CD4-positive, alpha-beta T cell (primary cell): ENCODE results near the gene FBXO24. TPM values are rescaled to one million over a fixed set of nuclear protein-coding genes. Genes with fewer than 3 reads are reported as not detected.

Experiments
- ATAC-seq: fragments of 200-7000 bp; cut with Tn5 transposase; one replicate; pipeline ENCODE4 v1.10.0; 2022; ENCODE audit warnings: mild to moderate bottlenecking; ENCODE audit not compliant: poor library complexity
- CTCF ChIA-PET: fragments of 350-600 bp; sonication (Branson Sonifier 250); formaldehyde crosslinking; loops from one replicate; lab custom pipeline; 2021; ENCODE audit warnings: antibody characterized with exemption, inconsistent platforms; lab: Charles Lee
- POLR2A ChIA-PET: fragments of 350-600 bp; sonication (Branson Sonifier 250); formaldehyde crosslinking; loops from one replicate; lab custom pipeline; 2021; ENCODE audit warnings: antibody characterized with exemption, inconsistent platforms; lab: Charles Lee
- DNase-seq, 14 experiments: peaks; one replicate each; pipeline ENCODE4 v3.0.0-alpha.2; 2013 to 2020; ENCODE audit warnings: mixed read lengths in 2 of 14
- H3K27ac ChIP-seq, 2 donors: one replicate each; pipeline versions ENCODE4 v1.5.1 to v1.7.0; 2013; ENCODE audit warnings: low read length in 2 of 2, low read depth in 1 of 2, mild to moderate bottlenecking in 1 of 2
- H3K27me3 ChIP-seq, 2 experiments: 1 replicate in 1 of 2; 2 replicates in 1 of 2; pipeline versions ENCODE4 v1.6.1 to v1.7.0; 2013; ENCODE audit warnings: low read length in 2 of 2, control low read depth in 1 of 2, mild to moderate bottlenecking in 1 of 2, moderate library complexity in 1 of 2; ENCODE audit not compliant: insufficient read depth in 2 of 2, control insufficient read depth in 1 of 2
- H3K36me3 ChIP-seq: one replicate; pipeline ENCODE4 v1.6.1; 2013; ENCODE audit warnings: low read length, control low read depth; ENCODE audit not compliant: insufficient read depth
- H3K4me1 ChIP-seq: one replicate; pipeline ENCODE4 v1.6.1; 2013; ENCODE audit warnings: low read length, control low read depth; ENCODE audit not compliant: insufficient read depth
- H3K4me3 ChIP-seq: one replicate; pipeline ENCODE4 v1.5.1; 2013; ENCODE audit warnings: mild to moderate bottlenecking, low read length, moderate library complexity
- H3K9me3 ChIP-seq, 2 experiments: 1 replicate in 1 of 2; 2 replicates in 1 of 2; pipeline versions ENCODE4 v1.6.1 to v1.7.0; 2013; ENCODE audit warnings: low read length in 2 of 2, mild to moderate bottlenecking in 2 of 2, control low read depth in 1 of 2, moderate library complexity in 1 of 2; ENCODE audit not compliant: control insufficient read depth in 1 of 2, insufficient read depth in 1 of 2
- H3K27ac Mint-ChIP-seq: one replicate; pipeline ENCODE4 v1.8.0; 2020; ENCODE audit warnings: mixed read lengths
- H3K27me3 Mint-ChIP-seq: one replicate; pipeline ENCODE4 v1.8.0; 2021; ENCODE audit warnings: mixed read lengths
- H3K36me3 Mint-ChIP-seq: one replicate; pipeline ENCODE4 v1.8.0; 2021; ENCODE audit warnings: low read depth, mixed read lengths
- H3K4me1 Mint-ChIP-seq: one replicate; pipeline ENCODE4 v1.8.0; 2021; ENCODE audit warnings: low read depth, mixed read lengths
- H3K4me3 Mint-ChIP-seq: one replicate; pipeline ENCODE4 v1.8.0; 2020; ENCODE audit warnings: mild to moderate bottlenecking, mixed read lengths
- H3K9me3 Mint-ChIP-seq: one replicate; pipeline ENCODE4 v1.8.0; 2020; ENCODE audit warnings: mixed read lengths
- intact Hi-C, 2 experiments: fragments of 100-400 bp; cut with DNase I in 1 of 2; cut with micrococcal nuclease in 1 of 2; formaldehyde crosslinking; loops; one replicate each; pipeline versions ENCODE4 v1.15.1 to v1.9.0; 2023 to 2025; cut with DNase I, micrococcal nuclease
- total RNA-seq, 174 experiments: library from RNA in 2 of 174; stranded (reverse) in 2 of 174; gene quantifications; one replicate each; pipeline ENCODE4 v1.2.3 and lab custom pipeline; 2021 to 2026
- TF ChIP-seq, protein P1 (sequence below): fragments of 200-600 bp; IDR thresholded peaks from one replicate; pipeline ENCODE4 v1.8.0; 2022; ENCODE audit warnings: antibody characterized with exemption, mild to moderate bottlenecking

Gene FBXO24
- total RNA-seq, 2 experiments from 2014 or later, result 0.66 to 0.78 TPM

DNA sequence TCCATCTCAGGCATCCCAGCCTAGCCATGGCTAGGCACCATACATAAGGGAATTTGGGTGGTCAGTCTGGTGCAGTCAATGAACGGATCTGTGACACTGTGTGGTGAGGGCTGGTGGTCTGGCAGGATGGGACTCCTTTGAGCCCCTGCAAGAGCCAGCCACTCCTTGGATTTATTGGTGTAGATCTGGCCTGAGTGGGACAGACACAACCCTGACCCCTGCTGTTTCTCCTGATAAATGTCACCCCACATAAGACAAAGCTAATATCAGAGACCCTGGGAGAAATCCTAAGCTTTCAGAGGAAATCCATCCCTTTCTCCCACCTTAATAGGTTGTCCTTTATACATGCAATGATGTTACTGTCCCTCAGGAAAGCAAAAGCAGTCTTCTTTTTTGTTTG, 2.3 kb downstream of the FBXO24 start:
- Mint-ChIP-seq H3K9me3 (no peaks in the 10 kb centered on the region), H3K4me1 (peaks cover 23% of the 10 kb centered on the region), H3K36me3 (peaks cover 12% of the 10 kb centered on the region), H3K27ac (peak overlapping the region; percentile 54), H3K4me3 (peak overlapping the region; percentile 81), H3K27me3 (no peaks in the 10 kb centered on the region)
- no peak overlapping the region for H3K27ac ChIP-seq
- ChIA-PET CTCF (interaction anchor here (0.7 to 1.7 kb wide), 7 partner anchors 10 to 160 kb away, joined by 3 to 5 read pairs (median 3); no protein-coding TSS in a partner anchor), POLR2A (interaction anchor here (1.2 kb wide), 1 partner anchor 20 kb away, joined by 3 read pairs; no protein-coding TSS in a partner anchor)
- peaks cover 0 to 5% of the 10 kb centered on the region in 2 experiments for H3K27me3 ChIP-seq
- TF ChIP-seq, protein P1, sequence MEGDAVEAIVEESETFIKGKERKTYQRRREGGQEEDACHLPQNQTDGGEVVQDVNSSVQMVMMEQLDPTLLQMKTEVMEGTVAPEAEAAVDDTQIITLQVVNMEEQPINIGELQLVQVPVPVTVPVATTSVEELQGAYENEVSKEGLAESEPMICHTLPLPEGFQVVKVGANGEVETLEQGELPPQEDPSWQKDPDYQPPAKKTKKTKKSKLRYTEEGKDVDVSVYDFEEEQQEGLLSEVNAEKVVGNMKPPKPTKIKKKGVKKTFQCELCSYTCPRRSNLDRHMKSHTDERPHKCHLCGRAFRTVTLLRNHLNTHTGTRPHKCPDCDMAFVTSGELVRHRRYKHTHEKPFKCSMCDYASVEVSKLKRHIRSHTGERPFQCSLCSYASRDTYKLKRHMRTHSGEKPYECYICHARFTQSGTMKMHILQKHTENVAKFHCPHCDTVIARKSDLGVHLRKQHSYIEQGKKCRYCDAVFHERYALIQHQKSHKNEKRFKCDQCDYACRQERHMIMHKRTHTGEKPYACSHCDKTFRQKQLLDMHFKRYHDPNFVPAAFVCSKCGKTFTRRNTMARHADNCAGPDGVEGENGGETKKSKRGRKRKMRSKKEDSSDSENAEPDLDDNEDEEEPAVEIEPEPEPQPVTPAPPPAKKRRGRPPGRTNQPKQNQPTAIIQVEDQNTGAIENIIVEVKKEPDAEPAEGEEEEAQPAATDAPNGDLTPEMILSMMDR, result peak; percentile 48
- H3K4me1 ChIP-seq, result peaks cover 30% of the 10 kb centered on the region
- ATAC-seq, result no peak
- H3K9me3 ChIP-seq, result no peaks in the 10 kb centered on the region
- no peak overlapping the region for H3K4me3 ChIP-seq
- no peaks in the 10 kb centered on the region for H3K36me3 ChIP-seq
- peak in 2 of 14 experiments; percentile 39 to 49 for DNase-seq
- intact Hi-C loops, result loop anchor here in 1 of 2 experiments (1.0 kb wide), 1 partner anchor 24 kb away; no protein-coding TSS in a partner anchor

DNA sequence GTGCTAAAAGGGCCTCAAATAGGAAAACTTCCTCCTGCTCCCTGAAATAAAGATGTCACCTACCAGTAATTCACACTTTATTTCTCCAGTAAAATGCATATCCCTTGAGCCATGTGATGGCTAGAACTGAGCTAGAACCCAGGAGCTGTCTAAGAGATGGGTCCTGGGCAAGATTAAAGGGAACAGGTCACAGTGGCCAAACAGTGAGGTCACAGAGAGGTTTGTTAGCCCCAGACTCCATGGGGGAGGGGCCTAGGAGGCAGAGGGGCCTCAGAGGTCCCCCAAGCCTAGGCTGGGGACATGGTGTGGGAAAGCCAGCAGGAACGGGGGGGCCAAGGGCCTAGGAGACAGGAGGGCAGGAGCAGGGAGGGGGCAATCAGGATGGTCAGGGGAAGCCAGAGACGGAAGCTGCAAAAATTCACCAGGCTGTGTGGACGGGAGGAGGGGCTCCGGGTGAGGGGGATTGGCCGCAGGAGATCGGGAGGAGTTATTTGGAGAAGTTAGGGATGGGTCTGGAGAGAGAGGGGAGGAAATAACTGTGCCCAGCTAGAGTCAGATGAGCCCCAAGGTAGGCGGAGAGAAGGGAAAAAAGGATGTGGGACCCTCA, 3.3 kb downstream of the FBXO24 start:
- intact Hi-C loops, result no loop called here
- DNase-seq (no peak), ATAC-seq (no peak)
- TF ChIP-seq, protein P1, result no peak
- no peaks in the 10 kb centered on the region for H3K9me3 ChIP-seq
- Mint-ChIP-seq H3K27me3 (no peaks in the 10 kb centered on the region), H3K4me3 (peak overlapping the region; percentile 65), H3K27ac (no peak overlapping the region), H3K9me3 (no peaks in the 10 kb centered on the region), H3K36me3 (peaks cover 6% of the 10 kb centered on the region), H3K4me1 (peaks cover 16% of the 10 kb centered on the region)
- peaks cover 22% of the 10 kb centered on the region for H3K4me1 ChIP-seq
- H3K27me3 ChIP-seq, result peaks cover 0 to 5% of the 10 kb centered on the region in 2 experiments
- H3K4me3 ChIP-seq, result no peak overlapping the region
- ChIA-PET CTCF (interaction anchor here (1.2 to 1.7 kb wide), 2 partner anchors 21 to 116 kb away, joined by 3 to 5 read pairs; no protein-coding TSS in a partner anchor), POLR2A (interaction anchor here (0.7 kb wide), 1 partner anchor 16 kb away, joined by 4 read pairs; no protein-coding TSS in a partner anchor)
- no peak overlapping the region for H3K27ac ChIP-seq
- H3K36me3 ChIP-seq, result no peaks in the 10 kb centered on the region

DNA sequence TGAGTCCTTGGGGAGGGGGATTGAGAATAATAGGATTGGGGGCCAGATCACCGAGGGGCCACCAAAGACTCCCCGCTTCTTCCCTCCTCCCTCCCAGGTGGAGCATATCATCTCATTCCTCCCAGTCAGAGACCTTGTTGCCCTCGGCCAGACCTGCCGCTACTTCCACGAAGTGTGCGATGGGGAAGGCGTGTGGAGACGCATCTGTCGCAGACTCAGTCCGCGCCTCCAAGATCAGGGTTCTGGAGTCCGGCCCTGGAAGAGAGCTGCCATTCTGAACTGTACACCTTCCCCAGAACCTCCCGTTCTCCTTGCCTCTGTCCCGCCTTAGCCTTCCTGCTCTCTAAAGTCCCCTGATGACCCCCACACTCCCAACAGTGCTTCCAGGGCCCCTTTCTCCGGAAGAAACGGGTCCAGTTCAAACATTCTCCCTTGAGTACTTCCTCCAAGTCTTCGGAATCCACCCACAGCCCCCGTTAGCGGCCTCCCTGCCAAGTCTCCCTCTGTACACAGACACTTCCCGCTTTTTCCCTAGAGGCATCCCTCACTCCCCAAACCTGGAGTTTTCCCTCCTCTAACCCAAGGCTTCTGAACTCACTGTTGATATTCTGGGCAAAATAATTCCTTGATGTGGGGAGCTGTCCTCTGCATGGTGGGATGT, 4.1 kb downstream of the FBXO24 start:
- no peak overlapping the region for H3K27ac Mint-ChIP-seq
- Histone ChIP-seq H3K36me3 (no peaks in the 10 kb centered on the region), H3K9me3 (no peaks in the 10 kb centered on the region), H3K4me1 (peaks cover 14% of the 10 kb centered on the region), H3K27me3 (peaks cover 0 to 5% of the 10 kb centered on the region in 2 experiments), H3K27ac (no peak overlapping the region), H3K4me3 (no peak overlapping the region)
- no peak overlapping the region for H3K4me3 Mint-ChIP-seq
- ATAC-seq (no peak), DNase-seq (no peak)
- TF ChIP-seq, protein P1, result no peak
- no peaks in the 10 kb centered on the region for H3K27me3 Mint-ChIP-seq
- H3K9me3 Mint-ChIP-seq, result no peaks in the 10 kb centered on the region
- peaks cover 15% of the 10 kb centered on the region for H3K4me1 Mint-ChIP-seq
- intact Hi-C loops, result no loop called here
- H3K36me3 Mint-ChIP-seq, result peaks cover 5% of the 10 kb centered on the region
- CTCF ChIA-PET, result interaction anchor here (1.7 kb wide), 1 partner anchor 21 kb away, joined by 5 read pairs; no protein-coding TSS in a partner anchor
- POLR2A ChIA-PET, result no interaction called here
